Body of pancreas (tissue), 4 donors: ENCODE data around the gene EYA2.

Source experiments
- POLR2A ChIP-seq, 3 donors: fragments of 450-650 bp; IDR thresholded peaks; one replicate each; pipeline ENCODE4 v1.6.1; 2016; ENCODE audit warnings: antibody characterized with exemption in 3 of 3, mild to moderate bottlenecking in 2 of 3
- TF ChIP-seq, protein P1 (sequence below), 7 experiments: fragments of 450-650 bp in 4 of 7; fragments of 200-600 bp in 3 of 7; sonication (generic) in 3 of 7; IDR thresholded peaks; one replicate each; pipeline ENCODE4 v1.5.1; 2016 to 2019; ENCODE audit warnings: antibody characterized with exemption in 7 of 7

DNA sequence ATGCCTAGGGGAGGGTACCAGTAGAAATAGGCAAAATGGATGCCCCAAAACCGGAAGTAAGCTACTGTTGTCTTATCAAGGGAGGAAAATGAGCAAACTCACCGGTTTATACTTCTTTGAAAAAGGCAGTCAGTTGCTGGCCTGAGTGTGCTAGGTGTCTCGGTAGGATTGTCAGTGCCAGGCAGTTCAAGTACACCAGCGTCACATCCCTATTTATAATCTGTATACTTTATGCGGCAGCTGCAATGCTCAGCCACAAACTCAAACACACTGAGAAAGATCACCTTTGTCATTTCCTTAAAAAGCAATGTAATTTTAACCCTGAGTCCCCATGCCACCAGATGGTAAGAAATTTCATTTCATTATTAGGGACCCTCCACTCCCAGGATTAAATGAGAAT, 196.2 kb downstream of the EYA2 start:
- TF ChIP-seq, protein P1, sequence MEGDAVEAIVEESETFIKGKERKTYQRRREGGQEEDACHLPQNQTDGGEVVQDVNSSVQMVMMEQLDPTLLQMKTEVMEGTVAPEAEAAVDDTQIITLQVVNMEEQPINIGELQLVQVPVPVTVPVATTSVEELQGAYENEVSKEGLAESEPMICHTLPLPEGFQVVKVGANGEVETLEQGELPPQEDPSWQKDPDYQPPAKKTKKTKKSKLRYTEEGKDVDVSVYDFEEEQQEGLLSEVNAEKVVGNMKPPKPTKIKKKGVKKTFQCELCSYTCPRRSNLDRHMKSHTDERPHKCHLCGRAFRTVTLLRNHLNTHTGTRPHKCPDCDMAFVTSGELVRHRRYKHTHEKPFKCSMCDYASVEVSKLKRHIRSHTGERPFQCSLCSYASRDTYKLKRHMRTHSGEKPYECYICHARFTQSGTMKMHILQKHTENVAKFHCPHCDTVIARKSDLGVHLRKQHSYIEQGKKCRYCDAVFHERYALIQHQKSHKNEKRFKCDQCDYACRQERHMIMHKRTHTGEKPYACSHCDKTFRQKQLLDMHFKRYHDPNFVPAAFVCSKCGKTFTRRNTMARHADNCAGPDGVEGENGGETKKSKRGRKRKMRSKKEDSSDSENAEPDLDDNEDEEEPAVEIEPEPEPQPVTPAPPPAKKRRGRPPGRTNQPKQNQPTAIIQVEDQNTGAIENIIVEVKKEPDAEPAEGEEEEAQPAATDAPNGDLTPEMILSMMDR (IDR thresholded peaks at IDR 0.05), result no peak
- TF ChIP-seq POLR2A (IDR thresholded peaks at IDR 0.05), result no peak
